ENCODE measurements around the gene RECQL5.
A peak's percentile ranks its signal among the peaks of the same experiment; 100 is the strongest.
"Not testable (repeated sequence)": the region's sequence is repeated elsewhere in the genome, so short reads cannot be mapped to it uniquely, and the experiment has no call there.

Gene RECQL5

GRCh38 chr17:75645889-75646637 lies 20.9 kb downstream of the RECQL5 start:
- no peak for DNase-seq

GRCh38 chr17:75645501-75645888 lies 21.5 kb downstream of the RECQL5 start:
- no peak for DNase-seq

- no peak for DNase-seq
Measured at GRCh38 chr17:75643643-75644017, 23.3 kb downstream of the RECQL5 start.

GRCh38 chr17:75642784-75643642 lies 23.9 kb downstream of the RECQL5 start:
- no peak for DNase-seq

GRCh38 chr17:75642182-75642783 lies 24.7 kb downstream of the RECQL5 start:
- no peak for DNase-seq

- no peak for DNase-seq
Measured at GRCh38 chr17:75641343-75641742, 25.6 kb downstream of the RECQL5 start.

GRCh38 chr17:75640556-75641119 lies 26.3 kb downstream of the RECQL5 start:
- DNase-seq, result no peak

- no peak for DNase-seq
Measured at GRCh38 chr17:75639771-75640555, 27.0 kb downstream of the RECQL5 start.

- no peak for DNase-seq
Measured at GRCh38 chr17:75639327-75639726, 27.6 kb downstream of the RECQL5 start.

GRCh38 chr17:75638893-75639292 lies 28.1 kb downstream of the RECQL5 start:
- no peak for DNase-seq

- not testable (repeated sequence) for DNase-seq
Measured at GRCh38 chr17:75638039-75638438, 28.9 kb downstream of the RECQL5 start.

GRCh38 chr17:75637551-75637950 lies 29.4 kb downstream of the RECQL5 start:
- no peak for DNase-seq

GRCh38 chr17:75637143-75637538 lies 29.8 kb downstream of the RECQL5 start:
- DNase-seq, result no peak

GRCh38 chr17:75636381-75637142 lies 30.4 kb downstream of the RECQL5 start:
- DNase-seq, result no peak

- DNase-seq, result no peak
Measured at GRCh38 chr17:75635610-75636202, 31.2 kb downstream of the RECQL5 start.

GRCh38 chr17:75634754-75635609 lies 32.0 kb downstream of the RECQL5 start:
- no peak for DNase-seq

- no peak for DNase-seq
Measured at GRCh38 chr17:75634376-75634740, 32.6 kb downstream of the RECQL5 start.

GRCh38 chr17:75633486-75634375 lies 33.2 kb downstream of the RECQL5 start:
- peak; percentile 50 for DNase-seq

GRCh38 chr17:75632863-75633485 lies 34.0 kb downstream of the RECQL5 start, which contains the start of gene SMIM5:
SMIM5 (plus strand) TSS chr17:75633434; CDS start chr17:75640202, 6,768 bp downstream.
- DNase-seq, result peak; percentile 85

All from activated CD8-positive, alpha-beta memory T cell treated with anti-CD3 and anti-CD28 coated beads, Interleukin-2, amount 50 U/mL, for 4 hours (primary cell).